Neural crest cell (in vitro differentiated cells): ENCODE results near the gene ARPC5. TPM values are rescaled to one million over a fixed set of nuclear protein-coding genes. Genes with fewer than 3 reads are reported as not detected.
"Not testable (repeated sequence)": the region's sequence is repeated elsewhere in the genome, so short reads cannot be mapped to it uniquely, and the experiment has no call there.

Source experiments
- DNase-seq: peaks from one replicate; pipeline ENCODE4 v3.0.0; 2021; ENCODE audit warnings: low read depth, mixed read lengths, low spot score
- H3K27ac Mint-ChIP-seq: one replicate; pipeline ENCODE4 v1.8.0; 2021; ENCODE audit warnings: mild to moderate bottlenecking, mixed read lengths; ENCODE audit not compliant: unreplicated experiment
- H3K27me3 Mint-ChIP-seq: 2 replicates; pipeline ENCODE4 v1.8.0; 2021; ENCODE audit warnings: low read depth, mild to moderate bottlenecking, mixed read lengths
- H3K36me3 Mint-ChIP-seq: 2 replicates; pipeline ENCODE4 v1.8.0; 2021; ENCODE audit warnings: low read depth, mild to moderate bottlenecking, mixed read lengths
- H3K4me1 Mint-ChIP-seq: 2 replicates; pipeline ENCODE4 v1.8.0; 2021; ENCODE audit warnings: mixed read lengths
- H3K4me3 Mint-ChIP-seq: one replicate; pipeline ENCODE4 v1.8.0; 2021; ENCODE audit warnings: mild to moderate bottlenecking, mixed read lengths
- H3K9me3 Mint-ChIP-seq: 2 replicates; pipeline ENCODE4 v1.8.0; 2021; ENCODE audit warnings: mixed read lengths
- CTCF ChIP-seq: fragments of 200-600 bp; sonication (generic); conservative IDR thresholded peaks from 2 replicates; pipeline ENCODE4 v1.5.0; 2021; ENCODE audit warnings: antibody characterized with exemption, mild to moderate bottlenecking
- total RNA-seq: library from RNA; stranded (reverse); gene quantifications from 2 replicates; pipeline ENCODE4 v1.2.1, GENCODE V29; 2021

ARPC5 gene
- total RNA-seq, 1 donor from 2014 or later: 87.0 TPM

GRCh38 chr1:183632964-183633363 lies 2.6 kb downstream of the ARPC5 start:
- H3K36me3 Mint-ChIP-seq: peaks cover 13% of the 10 kb centered on the region
- H3K4me3 Mint-ChIP-seq: peak overlapping the region; percentile 99
- H3K4me1 Mint-ChIP-seq: peaks cover 57% of the 10 kb centered on the region
- TF ChIP-seq CTCF: no peak
- DNase-seq: no peak
- H3K27me3 Mint-ChIP-seq: peaks cover 11% of the 10 kb centered on the region
- no peak overlapping the region for H3K27ac Mint-ChIP-seq
- no peaks in the 10 kb centered on the region for H3K9me3 Mint-ChIP-seq

DNA sequence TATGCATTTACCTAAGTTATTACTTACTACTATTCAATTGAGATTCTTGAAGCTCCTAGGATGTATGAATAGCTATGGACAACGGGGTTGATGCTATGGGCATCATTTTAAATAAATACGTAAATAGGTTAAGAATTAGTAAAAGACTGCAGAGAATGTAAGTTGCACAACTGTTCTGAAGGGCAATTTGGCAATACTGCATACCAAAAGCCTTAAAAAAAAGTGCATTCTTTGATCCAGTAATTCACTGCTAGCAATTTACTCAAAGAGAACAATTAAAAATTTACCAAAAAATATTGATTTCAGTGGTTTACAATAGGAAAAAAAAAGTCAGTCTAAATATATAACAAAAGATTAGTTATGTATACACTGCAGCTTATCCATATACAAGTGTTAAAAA lies 3.5 kb downstream of the ARPC5 start:
- Mint-ChIP-seq H3K9me3 (no peaks in the 10 kb centered on the region), H3K27ac (no peak overlapping the region), H3K27me3 (peaks cover 9% of the 10 kb centered on the region), H3K4me3 (no peak overlapping the region), H3K4me1 (peaks cover 54% of the 10 kb centered on the region), H3K36me3 (peaks cover 13% of the 10 kb centered on the region)
- no peak for TF ChIP-seq CTCF
- no peak for DNase-seq

DNA sequence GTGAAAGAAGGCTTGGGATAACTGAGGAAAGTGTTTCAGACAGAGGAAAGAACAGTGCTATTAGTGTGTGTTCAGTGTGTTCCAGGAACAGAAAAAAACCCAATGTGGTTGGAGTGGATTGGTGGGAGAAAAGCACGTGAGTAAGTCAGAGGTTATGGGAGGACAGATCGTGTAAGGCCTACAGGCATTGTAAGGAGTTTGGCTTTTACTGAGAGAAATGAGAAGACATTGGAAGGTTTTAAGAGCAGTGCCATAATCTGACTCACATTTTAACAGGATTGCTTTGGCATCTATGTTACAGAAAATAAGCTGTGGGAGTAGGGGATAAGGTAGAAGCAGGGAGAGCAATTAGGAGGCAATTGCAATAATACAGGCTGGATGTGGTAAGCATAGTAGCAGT lies 4.8 kb downstream of the ARPC5 start:
- Mint-ChIP-seq H3K27ac (no peak overlapping the region), H3K27me3 (no peaks in the 10 kb centered on the region), H3K4me3 (peak overlapping the region; percentile 25), H3K9me3 (no peaks in the 10 kb centered on the region), H3K36me3 (peaks cover 13% of the 10 kb centered on the region), H3K4me1 (peaks cover 43% of the 10 kb centered on the region)
- no peak for DNase-seq
- TF ChIP-seq CTCF: no peak

GRCh38 chr1:183628537-183628936 lies 7.0 kb downstream of the ARPC5 start:
- no peak overlapping the region for H3K27ac Mint-ChIP-seq
- no peaks in the 10 kb centered on the region for H3K9me3 Mint-ChIP-seq
- no peak for TF ChIP-seq CTCF
- DNase-seq: no peak
- peaks cover 13% of the 10 kb centered on the region for H3K36me3 Mint-ChIP-seq
- no peak overlapping the region for H3K4me3 Mint-ChIP-seq
- H3K27me3 Mint-ChIP-seq: no peaks in the 10 kb centered on the region
- H3K4me1 Mint-ChIP-seq: peaks cover 26% of the 10 kb centered on the region

- not testable (repeated sequence) for H3K9me3 Mint-ChIP-seq, H3K27ac Mint-ChIP-seq, DNase-seq, H3K4me3 Mint-ChIP-seq, H3K27me3 Mint-ChIP-seq
- H3K36me3 Mint-ChIP-seq: peaks cover 13% of the 10 kb centered on the region
- peaks cover 13% of the 10 kb centered on the region for H3K4me1 Mint-ChIP-seq
Measured at GRCh38 chr1:183626236-183626635, 9.3 kb downstream of the ARPC5 start.

DNA sequence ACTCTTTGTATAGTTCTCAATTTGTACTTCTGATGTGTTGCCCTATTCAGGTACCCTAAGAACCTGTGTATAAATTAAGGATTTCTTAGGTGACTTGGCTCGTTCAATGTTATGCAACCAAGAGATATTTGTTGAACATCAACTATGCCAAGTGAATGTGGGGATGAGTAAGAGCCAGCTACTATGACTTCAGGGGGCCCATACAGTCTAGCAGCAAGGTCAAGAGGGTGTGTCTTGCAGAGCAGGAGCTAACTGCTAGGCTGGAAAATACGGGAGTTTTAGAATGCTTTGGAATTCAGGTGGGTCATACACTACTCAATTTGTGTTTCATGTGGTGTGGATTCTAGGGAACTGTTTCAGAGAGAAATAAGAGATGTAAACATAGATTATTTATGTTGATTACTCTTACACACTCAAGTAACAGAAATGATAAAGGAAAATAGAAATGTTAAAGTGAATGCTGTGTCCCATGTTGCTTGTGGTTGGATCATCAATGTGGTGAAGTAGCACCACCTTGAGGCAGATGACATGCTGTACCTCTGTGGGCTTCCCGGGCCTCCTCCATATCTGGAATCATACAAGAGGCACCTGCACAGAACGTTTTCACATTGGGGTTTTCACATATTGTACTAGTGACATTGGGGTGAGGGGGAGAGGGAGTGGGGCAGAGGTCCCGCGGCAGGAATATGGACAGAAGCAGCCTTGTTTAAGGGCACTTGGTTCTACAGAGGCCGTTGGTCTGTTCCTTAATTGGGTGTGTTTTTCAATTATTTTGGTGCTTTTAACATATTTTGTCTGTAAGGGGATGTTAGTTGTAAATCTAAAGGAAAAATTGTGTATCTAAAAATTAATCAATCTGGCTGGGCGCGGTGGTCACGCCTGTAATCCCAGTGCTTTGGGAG lies 12.4 kb downstream of the ARPC5 start:
- H3K4me3 Mint-ChIP-seq: no peak overlapping the region
- peaks cover under 1% of the 10 kb centered on the region for H3K36me3 Mint-ChIP-seq
- H3K4me1 Mint-ChIP-seq: no peaks in the 10 kb centered on the region
- peak; percentile 81 for TF ChIP-seq CTCF
- no peaks in the 10 kb centered on the region for H3K27me3 Mint-ChIP-seq
- DNase-seq: peak; percentile 29
- no peak overlapping the region for H3K27ac Mint-ChIP-seq
- no peaks in the 10 kb centered on the region for H3K9me3 Mint-ChIP-seq
